Measurements from ENCODE around the gene RHCG.

The RHCG gene

GRCh38 chr15:89442671-89443307 lies 53.6 kb downstream of the RHCG start:
- FAIRE-seq, result no peak

DNA sequence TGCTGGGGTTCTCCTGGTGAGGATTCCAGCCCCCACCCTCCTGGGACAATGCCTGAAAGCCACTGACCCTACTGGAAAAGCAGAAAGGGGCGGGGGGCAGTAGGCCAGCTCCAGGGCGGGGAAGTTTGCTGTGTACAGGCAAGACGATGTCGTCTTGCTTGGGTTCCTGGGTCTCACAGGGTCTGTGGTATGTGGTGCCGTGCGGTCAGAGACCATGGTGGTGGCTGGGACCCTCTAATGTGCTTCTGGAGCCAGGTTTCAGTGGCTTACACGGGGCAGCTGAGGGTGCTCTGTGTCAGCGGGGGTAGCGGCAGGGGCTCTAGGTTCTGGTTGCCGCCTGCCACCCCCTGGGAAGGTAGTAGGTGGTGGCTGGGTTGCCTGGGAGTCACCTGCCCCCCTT lies 54.2 kb downstream of the RHCG start:
- no peak for FAIRE-seq

- no peak for FAIRE-seq
Observed at GRCh38 chr15:89441295-89441812, 55.0 kb downstream of the RHCG start.

GRCh38 chr15:89439764-89440163 lies 56.6 kb downstream of the RHCG start:
- FAIRE-seq, result no peak

GRCh38 chr15:89436560-89437311 lies 59.6 kb downstream of the RHCG start:
- no peak for FAIRE-seq

DNA sequence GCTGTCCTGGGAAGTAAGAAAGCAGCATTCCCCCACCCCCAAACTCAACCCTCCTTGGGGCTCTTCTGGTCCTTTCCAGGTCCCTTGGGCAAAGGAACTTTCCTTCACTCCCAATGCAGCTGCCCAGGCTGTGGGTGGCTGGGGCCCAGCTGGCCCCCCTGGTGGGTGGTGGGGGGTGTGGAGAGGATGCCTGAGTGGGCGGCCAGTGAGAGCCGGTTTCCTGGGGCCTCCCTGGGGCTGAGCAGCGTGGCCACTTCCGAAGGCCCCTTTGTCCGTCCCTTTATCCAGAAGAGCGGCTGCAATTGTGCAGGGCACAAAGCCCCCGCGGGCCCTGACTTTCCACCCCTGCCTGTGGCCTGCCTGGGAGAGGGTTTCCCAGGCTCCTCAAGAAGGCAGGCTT lies 61.0 kb downstream of the RHCG start:
- FAIRE-seq, result no peak

DNA sequence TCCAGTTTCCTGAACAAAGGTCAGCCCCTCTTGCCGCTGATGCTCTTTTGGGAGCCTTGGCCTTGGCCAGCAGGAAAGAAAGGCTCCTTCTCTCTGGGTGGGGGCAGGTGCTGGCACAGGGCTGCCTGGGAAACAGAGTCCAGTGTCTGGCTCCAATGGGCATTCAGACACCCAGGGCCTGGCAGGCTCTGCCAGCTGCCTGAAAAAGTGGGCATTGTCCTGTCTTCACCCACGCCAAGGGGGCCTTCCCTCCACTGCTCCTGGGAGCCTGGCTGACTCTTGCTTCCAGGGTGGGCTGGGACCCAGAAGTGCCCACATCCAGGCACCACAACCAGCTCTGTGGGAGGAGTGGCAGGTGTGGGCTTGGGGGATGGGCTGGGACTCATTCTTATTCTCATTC lies 62.7 kb downstream of the RHCG start:
- FAIRE-seq, result no peak

- no peak for FAIRE-seq
Observed at GRCh38 chr15:89430530-89431341, 65.6 kb downstream of the RHCG start.

- no peak for FAIRE-seq
Observed at GRCh38 chr15:89429986-89430385, 66.4 kb downstream of the RHCG start.

GRCh38 chr15:89429023-89429422 lies 67.4 kb downstream of the RHCG start:
- no peak for FAIRE-seq

GRCh38 chr15:89428246-89428645 lies 68.1 kb downstream of the RHCG start:
- FAIRE-seq, result no peak

GRCh38 chr15:89426500-89426899 lies 69.9 kb downstream of the RHCG start:
- FAIRE-seq, result no peak

- no peak for FAIRE-seq
Observed at GRCh38 chr15:89423981-89424380, 72.4 kb downstream of the RHCG start.
